ENCODE measurements around the gene BCL11A. TPM values are rescaled to one million over a fixed set of nuclear protein-coding genes. Genes with fewer than 3 reads are reported as not detected.
A peak's percentile ranks its signal among the peaks of the same experiment; 100 is the strongest.

The BCL11A gene
- total RNA-seq, 2 experiments from 2014 or later = 0.03 TPM; not detected in 1

DNA sequence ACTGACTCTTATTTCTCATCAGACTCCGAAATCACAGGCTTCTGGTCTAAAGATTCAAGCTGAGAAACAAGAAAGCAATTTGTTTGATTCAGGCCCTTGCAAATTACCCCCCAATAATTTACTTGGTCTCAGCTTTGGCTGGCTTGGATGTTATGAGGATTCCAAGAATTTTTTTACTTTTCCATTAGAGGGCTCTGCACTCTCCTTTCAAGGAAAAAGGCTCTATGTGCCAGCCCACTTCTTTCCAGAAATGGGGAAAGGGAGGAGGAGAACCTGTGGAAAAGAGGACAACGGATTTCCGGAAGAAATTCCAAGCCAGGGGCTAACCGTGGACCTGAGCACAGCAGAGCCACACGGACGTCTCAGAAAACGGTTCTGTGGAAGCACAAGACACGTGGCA is 44.4 kb downstream of the BCL11A start:
- H3K9me3 Mint-ChIP-seq (ENCODE audit: insufficient read depth) = no peaks in the 10 kb centered on the region
- POLR2A ChIA-PET = no interaction called here
- DNase-seq (no peak), ATAC-seq (no peak)
- H3K36me3 Mint-ChIP-seq (ENCODE audit: low read depth) = no peaks in the 10 kb centered on the region
- H3K4me3 Mint-ChIP-seq = no peak overlapping the region
- H3K4me1 Mint-ChIP-seq (ENCODE audit: low read depth) = no peaks in the 10 kb centered on the region
- peaks cover 20% of the 10 kb centered on the region for H3K27me3 Mint-ChIP-seq (ENCODE audit: low read depth)
- CTCF ChIA-PET = no interaction called here
- H3K27ac Mint-ChIP-seq = no peak overlapping the region

DNA sequence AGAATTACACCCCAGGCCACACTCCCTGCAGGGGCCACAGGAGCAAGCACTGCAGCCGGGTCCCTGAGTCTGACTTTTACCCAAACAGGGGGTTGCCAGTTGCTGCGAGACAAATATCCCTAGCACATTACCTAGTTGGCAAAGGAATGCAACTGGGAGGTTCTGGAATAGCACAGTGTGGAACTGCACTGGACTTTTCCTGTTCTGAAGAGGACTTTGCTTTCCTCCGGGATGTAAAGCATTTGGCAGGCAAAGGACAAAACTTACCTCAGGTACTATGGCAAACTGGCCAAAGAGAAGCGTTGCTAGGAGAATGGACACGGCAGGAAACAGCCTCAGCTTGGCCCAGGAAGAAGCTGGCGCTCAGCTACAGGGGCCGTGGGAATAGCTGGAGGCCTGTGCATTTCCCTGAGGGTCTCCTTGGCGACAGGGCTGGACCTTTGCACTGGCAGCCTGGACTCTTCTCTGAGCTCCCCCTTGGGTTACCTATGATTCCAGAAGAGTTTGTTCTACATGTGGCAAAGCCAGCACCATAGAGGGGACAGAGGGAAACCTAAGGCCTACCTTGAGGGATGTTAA is 45.0 kb downstream of the BCL11A start:
- Mint-ChIP-seq H3K27me3 (ENCODE audit: low read depth) (peaks cover 18% of the 10 kb centered on the region), H3K27ac (no peak overlapping the region), H3K4me3 (no peak overlapping the region), H3K9me3 (ENCODE audit: insufficient read depth) (no peaks in the 10 kb centered on the region), H3K4me1 (ENCODE audit: low read depth) (no peaks in the 10 kb centered on the region), H3K36me3 (ENCODE audit: low read depth) (no peaks in the 10 kb centered on the region)
- ATAC-seq = no peak
- no peak for DNase-seq
- ChIA-PET POLR2A (no interaction called here), CTCF (interaction anchor here (0.6 kb wide), 1 partner anchor 402 kb away, joined by 3 read pairs; no protein-coding TSS in a partner anchor)

GRCh38 chr2:60507211-60507965 is 46.1 kb downstream of the BCL11A start:
- Mint-ChIP-seq H3K27ac (no peak overlapping the region), H3K4me3 (no peak overlapping the region), H3K9me3 (ENCODE audit: insufficient read depth) (no peaks in the 10 kb centered on the region), H3K36me3 (ENCODE audit: low read depth) (no peaks in the 10 kb centered on the region), H3K4me1 (ENCODE audit: low read depth) (no peaks in the 10 kb centered on the region), H3K27me3 (ENCODE audit: low read depth) (peaks cover 17% of the 10 kb centered on the region)
- POLR2A ChIA-PET = no interaction called here
- ATAC-seq = no peak
- DNase-seq = no peak
- CTCF ChIA-PET = interaction anchor here (0.6 kb wide), 1 partner anchor 401 kb away, joined by 3 read pairs; no protein-coding TSS in a partner anchor

- ChIA-PET POLR2A (no interaction called here), CTCF (no interaction called here)
- Mint-ChIP-seq H3K4me1 (ENCODE audit: low read depth) (no peaks in the 10 kb centered on the region), H3K36me3 (ENCODE audit: low read depth) (no peaks in the 10 kb centered on the region), H3K27ac (no peak overlapping the region), H3K9me3 (ENCODE audit: insufficient read depth) (no peaks in the 10 kb centered on the region), H3K4me3 (no peak overlapping the region), H3K27me3 (ENCODE audit: low read depth) (peaks cover 17% of the 10 kb centered on the region)
- DNase-seq = no peak
- no peak for ATAC-seq
Observed at GRCh38 chr2:60505880-60506260, 47.6 kb downstream of the BCL11A start.

DNA sequence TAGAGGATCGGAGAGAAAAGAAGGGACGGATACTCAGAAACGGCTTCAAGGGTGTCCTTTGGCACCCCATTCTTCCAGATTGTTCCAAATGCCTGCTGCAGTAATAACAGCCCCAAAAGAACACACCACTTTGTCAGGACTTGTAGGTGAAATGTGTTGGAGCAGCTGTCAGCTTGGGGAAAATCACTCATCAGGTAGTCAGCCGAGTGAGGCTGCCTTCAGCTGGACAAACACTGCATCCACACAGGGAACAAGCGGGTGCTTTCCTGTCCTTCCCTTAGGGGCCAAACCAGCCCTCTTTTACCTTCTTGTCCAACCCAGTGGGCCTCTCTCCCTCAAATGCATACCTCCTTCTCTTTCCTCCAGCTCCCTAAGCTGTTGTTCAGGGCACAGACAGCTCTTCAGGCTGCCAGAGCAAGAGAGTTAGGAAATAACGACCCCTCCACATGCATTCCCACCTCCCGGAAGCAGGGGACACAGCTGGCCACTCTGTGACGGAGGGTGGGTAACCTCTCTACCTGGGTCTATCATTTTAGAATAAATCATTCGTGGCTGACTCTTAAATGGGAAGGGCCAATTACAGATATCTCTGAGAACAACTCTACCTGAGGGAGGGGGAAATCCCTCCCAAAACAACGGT is 48.1 kb downstream of the BCL11A start:
- Mint-ChIP-seq H3K36me3 (ENCODE audit: low read depth) (no peaks in the 10 kb centered on the region), H3K27ac (no peak overlapping the region), H3K9me3 (ENCODE audit: insufficient read depth) (no peaks in the 10 kb centered on the region), H3K4me1 (ENCODE audit: low read depth) (no peaks in the 10 kb centered on the region), H3K27me3 (ENCODE audit: low read depth) (peaks cover 17% of the 10 kb centered on the region), H3K4me3 (no peak overlapping the region)
- no peak for ATAC-seq
- CTCF ChIA-PET = interaction anchor here (1.5 kb wide), 1 partner anchor 76 kb away, joined by 4 read pairs; no protein-coding TSS in a partner anchor
- DNase-seq = no peak
- POLR2A ChIA-PET = no interaction called here

- ChIA-PET POLR2A (no interaction called here), CTCF (interaction anchor here (1.5 kb wide), 1 partner anchor 78 kb away, joined by 4 read pairs; no protein-coding TSS in a partner anchor)
- no peak for ATAC-seq
- no peak for DNase-seq
- H3K36me3 Mint-ChIP-seq (ENCODE audit: low read depth) = no peaks in the 10 kb centered on the region
- H3K27me3 Mint-ChIP-seq (ENCODE audit: low read depth) = peaks cover 10% of the 10 kb centered on the region
- no peak overlapping the region for H3K4me3 Mint-ChIP-seq
- H3K27ac Mint-ChIP-seq = no peak overlapping the region
- H3K4me1 Mint-ChIP-seq (ENCODE audit: low read depth) = peaks cover 3% of the 10 kb centered on the region
- H3K9me3 Mint-ChIP-seq (ENCODE audit: insufficient read depth) = no peaks in the 10 kb centered on the region
Observed at GRCh38 chr2:60504049-60504448, 49.4 kb downstream of the BCL11A start.

- Mint-ChIP-seq H3K27ac (no peak overlapping the region), H3K4me1 (ENCODE audit: low read depth) (peaks cover 17% of the 10 kb centered on the region), H3K36me3 (ENCODE audit: low read depth) (no peaks in the 10 kb centered on the region), H3K4me3 (no peak overlapping the region), H3K27me3 (ENCODE audit: low read depth) (peaks cover 3% of the 10 kb centered on the region), H3K9me3 (ENCODE audit: insufficient read depth) (no peaks in the 10 kb centered on the region)
- ATAC-seq = no peak
- CTCF ChIA-PET = interaction anchor here (0.7 kb wide), 1 partner anchor 80 kb away, joined by 4 read pairs; no protein-coding TSS in a partner anchor
- DNase-seq = no peak
- POLR2A ChIA-PET = no interaction called here
Observed at GRCh38 chr2:60502144-60502543, 51.3 kb downstream of the BCL11A start.

GRCh38 chr2:60500861-60501260 is 52.6 kb downstream of the BCL11A start:
- Mint-ChIP-seq H3K27ac (no peak overlapping the region), H3K27me3 (ENCODE audit: low read depth) (peaks cover 3% of the 10 kb centered on the region), H3K4me1 (ENCODE audit: low read depth) (peaks cover 17% of the 10 kb centered on the region), H3K9me3 (ENCODE audit: insufficient read depth) (no peaks in the 10 kb centered on the region), H3K4me3 (no peak overlapping the region), H3K36me3 (ENCODE audit: low read depth) (no peaks in the 10 kb centered on the region)
- ChIA-PET POLR2A (no interaction called here), CTCF (no interaction called here)
- DNase-seq (no peak), ATAC-seq (no peak)

DNA sequence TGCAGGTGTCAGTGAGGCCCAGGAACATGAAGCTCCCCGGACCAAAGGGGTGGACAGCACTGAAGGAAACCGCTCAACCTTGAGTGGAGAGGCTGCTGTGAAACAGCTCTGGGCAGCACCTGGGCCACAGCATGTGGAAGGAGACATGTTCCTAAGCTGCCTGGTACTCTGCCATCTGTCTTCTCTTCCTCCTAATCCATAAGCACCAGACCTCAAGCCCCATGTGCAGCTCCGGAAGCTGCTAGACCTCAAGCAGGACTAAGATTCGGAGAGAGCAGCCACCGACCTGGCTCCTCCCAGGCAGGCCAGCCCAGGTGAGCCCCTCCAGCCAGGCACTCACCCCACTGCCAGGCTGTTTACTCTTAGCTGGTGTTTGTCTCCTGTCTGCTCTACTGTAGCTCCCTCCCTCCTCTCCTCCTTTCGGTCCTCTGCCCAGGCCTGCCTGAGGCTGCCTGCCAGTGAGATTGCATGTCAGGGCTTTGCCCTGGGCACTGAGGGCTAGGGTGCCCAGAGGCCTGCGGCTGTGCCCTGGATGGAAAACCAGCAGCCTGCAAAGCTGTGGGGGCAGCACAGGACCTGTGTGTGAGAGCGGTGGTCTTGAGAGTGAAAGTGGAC is 53.7 kb downstream of the BCL11A start:
- POLR2A ChIA-PET = no interaction called here

GRCh38 chr2:60498816-60499429 is 54.5 kb downstream of the BCL11A start:
- H3K27ac Mint-ChIP-seq = peak overlapping the region; percentile 55
- H3K36me3 Mint-ChIP-seq (ENCODE audit: low read depth) = no peaks in the 10 kb centered on the region
- no peak overlapping the region for H3K4me3 Mint-ChIP-seq
- H3K27me3 Mint-ChIP-seq (ENCODE audit: low read depth) = peaks cover 3% of the 10 kb centered on the region
- no peaks in the 10 kb centered on the region for H3K9me3 Mint-ChIP-seq (ENCODE audit: insufficient read depth)
- peaks cover 17% of the 10 kb centered on the region for H3K4me1 Mint-ChIP-seq (ENCODE audit: low read depth)
- ATAC-seq (no peak), DNase-seq (no peak)
- ChIA-PET CTCF (no interaction called here), POLR2A (no interaction called here)

More for the DNA sequence above, 53.7 kb downstream of the BCL11A start:
- H3K36me3 Mint-ChIP-seq (ENCODE audit: low read depth) = no peaks in the 10 kb centered on the region
- CTCF ChIA-PET = no interaction called here
- H3K4me1 Mint-ChIP-seq (ENCODE audit: low read depth) = peaks cover 17% of the 10 kb centered on the region
- no peak overlapping the region for H3K27ac Mint-ChIP-seq
- peaks cover 3% of the 10 kb centered on the region for H3K27me3 Mint-ChIP-seq (ENCODE audit: low read depth)
- H3K9me3 Mint-ChIP-seq (ENCODE audit: insufficient read depth) = no peaks in the 10 kb centered on the region
- ATAC-seq (no peak), DNase-seq (no peak)
- no peak overlapping the region for H3K4me3 Mint-ChIP-seq

DNA sequence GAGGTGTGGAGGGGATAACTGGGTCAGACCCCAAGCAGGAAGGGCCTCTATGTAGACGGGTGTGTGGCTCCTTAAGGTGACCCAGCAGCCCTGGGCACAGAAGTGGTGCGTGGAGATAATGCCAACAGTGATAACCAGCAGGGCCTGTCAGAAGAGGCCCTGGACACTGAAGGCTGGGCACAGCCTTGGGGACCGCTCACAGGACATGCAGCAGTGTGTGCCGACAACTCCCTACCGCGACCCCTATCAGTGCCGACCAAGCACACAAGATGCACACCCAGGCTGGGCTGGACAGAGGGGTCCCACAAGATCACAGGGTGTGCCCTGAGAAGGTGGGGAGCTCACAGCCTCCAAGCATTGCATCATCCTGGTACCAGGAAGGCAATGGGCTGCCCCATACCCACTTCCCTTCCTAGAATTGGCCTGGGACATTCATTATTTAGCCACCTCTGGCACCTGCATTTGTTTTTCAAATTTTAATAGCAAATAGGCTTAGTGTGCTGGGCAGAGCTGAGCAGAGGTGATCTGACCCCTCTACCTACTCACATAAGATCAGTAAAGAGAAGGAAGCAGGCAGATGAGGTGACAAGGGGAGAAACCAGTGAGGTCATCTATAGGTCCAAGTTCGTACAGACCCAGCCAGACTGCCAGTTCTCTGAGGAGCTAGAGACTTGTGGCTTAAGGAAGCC is 55.2 kb downstream of the BCL11A start:
- POLR2A ChIA-PET = no interaction called here
- ATAC-seq (no peak), DNase-seq (no peak)
- Mint-ChIP-seq H3K27ac (peak overlapping the region; percentile 55), H3K36me3 (ENCODE audit: low read depth) (no peaks in the 10 kb centered on the region), H3K9me3 (ENCODE audit: insufficient read depth) (no peaks in the 10 kb centered on the region), H3K4me1 (ENCODE audit: low read depth) (peaks cover 17% of the 10 kb centered on the region), H3K27me3 (ENCODE audit: low read depth) (peaks cover 3% of the 10 kb centered on the region), H3K4me3 (no peak overlapping the region)
- CTCF ChIA-PET = no interaction called here
